GM21528 (cell line): Measurements from ENCODE around the gene ABHD2.
"Not testable (repeated sequence)": the region's sequence is repeated elsewhere in the genome, so short reads cannot be mapped to it uniquely, and the experiment has no call there.

ENCODE experiments used
- ATAC-seq: cut with Tn5 transposase; IDR thresholded peaks from one replicate; pipeline ENCODE4 v1.9.1; 2021; ENCODE audit warnings: mild to moderate bottlenecking, moderate library complexity; ENCODE audit not compliant: unreplicated experiment, low FRiP score

Gene ABHD2

GRCh38 chr15:89087830-89088604, at the start of gene ABHD2:
TSS of gene ABHD2 (plus strand) at chr15:89088456. CDS start at chr15:89116328, 27,872 bp downstream.
- ATAC-seq, result peak; percentile 96

- ATAC-seq, result no peak
These were observed 49.1 kb upstream of the ABHD2 start for GRCh38 chr15:89039142-89039541.

- ATAC-seq, result no peak
These were observed 46.7 kb upstream of the ABHD2 start for GRCh38 chr15:89041507-89041906.

GRCh38 chr15:89042387-89042786, 45.9 kb upstream of the ABHD2 start:
- no peak for ATAC-seq

- no peak for ATAC-seq
These were observed 44.9 kb upstream of the ABHD2 start for GRCh38 chr15:89043031-89044002.

- ATAC-seq, result not testable (repeated sequence)
These were observed 39.1 kb upstream of the ABHD2 start for GRCh38 chr15:89049016-89049666.

GRCh38 chr15:89051875-89052274, 36.4 kb upstream of the ABHD2 start:
- no peak for ATAC-seq

GRCh38 chr15:89052474-89052873, 35.8 kb upstream of the ABHD2 start:
- no peak for ATAC-seq

- ATAC-seq, result no peak
These were observed 33.4 kb upstream of the ABHD2 start for GRCh38 chr15:89054873-89055272.

GRCh38 chr15:89057506-89058133, 30.6 kb upstream of the ABHD2 start:
- ATAC-seq, result no peak

- no peak for ATAC-seq
These were observed 29.9 kb upstream of the ABHD2 start for GRCh38 chr15:89058376-89058775.

- ATAC-seq, result no peak
These were observed 29.3 kb upstream of the ABHD2 start for GRCh38 chr15:89058876-89059405.

- ATAC-seq, result no peak
These were observed 22.0 kb upstream of the ABHD2 start for GRCh38 chr15:89066280-89066679.

- peak; percentile 25 for ATAC-seq
These were observed 20.5 kb upstream of the ABHD2 start for GRCh38 chr15:89067751-89068150.

GRCh38 chr15:89068325-89068784, 19.9 kb upstream of the ABHD2 start:
- peak; percentile 92 for ATAC-seq

GRCh38 chr15:89070197-89071124, 17.8 kb upstream of the ABHD2 start:
- ATAC-seq, result no peak

GRCh38 chr15:89071471-89071870, 16.8 kb upstream of the ABHD2 start:
- no peak for ATAC-seq

GRCh38 chr15:89072277-89072869, 15.9 kb upstream of the ABHD2 start:
- no peak for ATAC-seq
